A549 (cell line): ENCODE results near the gene MBD2. TPM values are rescaled to one million over a fixed set of nuclear protein-coding genes. Genes with fewer than 3 reads are reported as not detected.

Experiments
- ATAC-seq, 2 experiments: fragments of 200-7000 bp in 1 of 2; fragments of >200 bp in 1 of 2; cut with Nextera tagmentation in 1 of 2; cut with Tn5 transposase in 1 of 2; 3 replicates each; pipeline versions ENCODE4 v1.8.0 to v1.9.1; 2018 to 2020; ENCODE audit warnings: mild to moderate bottlenecking in 1 of 2, moderate library complexity in 1 of 2
- CTCF ChIA-PET: fragments of 300-600 bp; sonication (Branson Sonifier 250); formaldehyde crosslinking; extraction: SDS; loops from one replicate; lab custom pipeline; 2021; ENCODE audit warnings: antibody characterized with exemption, inconsistent platforms; lab: Yijun Ruan, JAX
- POLR2A ChIA-PET: fragments of 350-600 bp; formaldehyde crosslinking; extraction: SDS; loops from one replicate; lab custom pipeline; 2021; ENCODE audit warnings: antibody characterized with exemption, inconsistent platforms; lab: Yijun Ruan, JAX
- DNase-seq, 2 experiments: peaks; one replicate each; pipeline versions ENCODE4 v3.0.0 to v3.0.0-alpha.2; 2011 to 2016; ENCODE audit warnings: low read depth in 1 of 2, low spot score in 1 of 2
- FAIRE-seq: peaks from 2 replicates; lab custom pipeline; 2011; peaks lifted over from hg19 to GRCh38; lab: Jason Lieb, UNC
- H3K27ac ChIP-seq, 2 experiments: fragments of >200 bp; sonication (Bioruptor Twin); formaldehyde crosslinking; 3 replicates each; pipeline ENCODE4 v1.5.1; 2016 to 2017
- H3K4me1 ChIP-seq: fragments of >200 bp; sonication (Bioruptor Twin); formaldehyde crosslinking; 3 replicates; pipeline ENCODE4 v1.6.1; 2016
- H3K4me2 ChIP-seq: fragments of >200 bp; sonication (Bioruptor Twin); formaldehyde crosslinking; 3 replicates; pipeline ENCODE4 v1.6.1; 2016
- H3K4me3 ChIP-seq: fragments of >200 bp; sonication (Bioruptor Twin); formaldehyde crosslinking; 3 replicates; pipeline ENCODE4 v1.5.1; 2016
- H3K9me3 ChIP-seq: fragments of >200 bp; sonication (Bioruptor Twin); formaldehyde crosslinking; 3 replicates; pipeline ENCODE4 v1.6.1; 2016
- BHLHE40 ChIP-seq: IDR thresholded peaks from 2 replicates; pipeline ENCODE4 v1.6.1; 2012; ENCODE audit warnings: low read depth, low read length, inconsistent platforms
- CBX2 ChIP-seq: fragments of 200-600 bp; sonication (generic); IDR thresholded peaks from 2 replicates; pipeline ENCODE4 v1.6.1; 2016; ENCODE audit warnings: low read depth, mild to moderate bottlenecking, borderline replicate concordance
- CBX8 ChIP-seq: fragments of 200-600 bp; sonication (generic); IDR thresholded peaks from 2 replicates; pipeline ENCODE4 v1.6.1; 2016
- CHD4 ChIP-seq: fragments of 200-600 bp; sonication (generic); IDR thresholded peaks from 2 replicates; pipeline ENCODE4 v1.6.1; 2016; ENCODE audit warnings: antibody characterized with exemption, mild to moderate bottlenecking, borderline replicate concordance
- FOSB ChIP-seq: fragments of 250-450 bp; sonication (Bioruptor Pico); IDR thresholded peaks from 2 replicates; pipeline ENCODE4 v1.5.0; 2020; ENCODE audit warnings: mild to moderate bottlenecking, moderate library complexity
- FOSL2 ChIP-seq, 2 experiments: fragments of 450-650 bp in 1 of 2; fragments of >200 bp in 1 of 2; sonication (Bioruptor Twin) in 1 of 2; formaldehyde crosslinking; IDR thresholded peaks; 2 replicates each; pipeline versions ENCODE4 v1.5.0 to v1.6.1; 2016 to 2020; ENCODE audit warnings: mild to moderate bottlenecking in 1 of 2, moderate library complexity in 1 of 2
- FOXS1 ChIP-seq: fragments of 250-450 bp; sonication (Bioruptor Pico); IDR thresholded peaks from 2 replicates; pipeline ENCODE4 v1.5.0; 2020; ENCODE audit warnings: mild to moderate bottlenecking, moderate library complexity
- HDAC2 ChIP-seq: fragments of 200-600 bp; sonication (generic); IDR thresholded peaks from 2 replicates; pipeline ENCODE4 v1.6.1; 2016
- HEYL ChIP-seq: fragments of 250-450 bp; sonication (Bioruptor Pico); IDR thresholded peaks from 2 replicates; pipeline ENCODE4 v1.8.0; 2021; ENCODE audit warnings: mild to moderate bottlenecking, moderate library complexity
- HOXB13 ChIP-seq: fragments of 250-450 bp; sonication (Bioruptor Pico); IDR thresholded peaks from 2 replicates; pipeline ENCODE4 v1.5.0; 2020; ENCODE audit warnings: low read depth, mild to moderate bottlenecking, moderate library complexity
- JUN ChIP-seq, 2 experiments: fragments of >200 bp; sonication (Bioruptor Twin); formaldehyde crosslinking; IDR thresholded peaks; 2 replicates in 1 of 2; 3 replicates in 1 of 2; pipeline ENCODE4 v1.6.1; 2016 to 2017
- JUNB ChIP-seq: fragments of >200 bp; sonication (Bioruptor Twin); formaldehyde crosslinking; IDR thresholded peaks from 2 replicates; pipeline ENCODE4 v1.6.1; 2016
- MAFK ChIP-seq: fragments of 450-650 bp; IDR thresholded peaks from 2 replicates; pipeline ENCODE4 v1.6.1; 2014; ENCODE audit not compliant: partially characterized antibody
- POLR2A ChIP-seq: IDR thresholded peaks from 2 replicates; pipeline ENCODE4 v1.6.1; 2012; ENCODE audit warnings: mild to moderate bottlenecking, low read length
- RAD21 ChIP-seq, 2 experiments: fragments of >200 bp in 1 of 2; sonication (Bioruptor Twin) in 1 of 2; formaldehyde crosslinking in 1 of 2; IDR thresholded peaks in 1 of 2; conservative IDR thresholded peaks in 1 of 2; 2 replicates in 1 of 2; 3 replicates in 1 of 2; pipeline ENCODE4 v1.6.1; 2012 to 2018; ENCODE audit warnings: inconsistent platforms in 1 of 2
- RFX5 ChIP-seq: fragments of 450-650 bp; IDR thresholded peaks from 2 replicates; pipeline ENCODE4 v1.7.1; 2014; ENCODE audit warnings: antibody characterized with exemption, mild to moderate bottlenecking, moderate library complexity
- RNF2 ChIP-seq: fragments of 200-600 bp; sonication (generic); IDR thresholded peaks from 2 replicates; pipeline ENCODE4 v1.6.1; 2016; ENCODE audit warnings: low read depth, mild to moderate bottlenecking, antibody characterized with exemption, moderate library complexity, borderline replicate concordance
- TFCP2L1 ChIP-seq: fragments of 250-450 bp; sonication (Bioruptor Pico); IDR thresholded peaks from 2 replicates; pipeline ENCODE4 v1.5.0; 2021; ENCODE audit warnings: mild to moderate bottlenecking
- TP53 ChIP-seq: fragments of 250-450 bp; sonication (Bioruptor Pico); IDR thresholded peaks from 2 replicates; pipeline ENCODE4 v1.5.0; 2021; ENCODE audit warnings: mild to moderate bottlenecking, moderate library complexity
- ZC3H11A ChIP-seq: fragments of 450-650 bp; IDR thresholded peaks from 2 replicates; pipeline ENCODE4 v1.6.1; 2014; ENCODE audit warnings: antibody characterized with exemption, mild to moderate bottlenecking
- ZFP36 ChIP-seq: fragments of 450-650 bp; IDR thresholded peaks from 2 replicates; pipeline ENCODE4 v1.6.1; 2014; ENCODE audit warnings: borderline replicate concordance; ENCODE audit not compliant: partially characterized antibody
- ZSCAN20 ChIP-seq: fragments of 250-450 bp; sonication (Bioruptor Pico); IDR thresholded peaks from 2 replicates; pipeline ENCODE4 v1.8.0; 2022; ENCODE audit warnings: mild to moderate bottlenecking, moderate library complexity
- WGBS: methylation state at CpG from one replicate; pipeline ENCODE4 v1.1.6; 2017; ENCODE audit errors: missing lambda C conversion rate; 5-methylcytosine and 5-hydroxymethylcytosine counted together
- polyA plus RNA-seq, 4 experiments: library from polyadenylated mRNA; depleted of rRNA in 3 of 4; stranded (reverse); fragments of >200 nt; fragmentation: RNase III in 1 of 4; extraction: RNeasy Plus Mini Kit Qiagen cat#74134 plus additional on column Dnase treatment in 1 of 4; gene quantifications; 2 replicates in 3 of 4; 3 replicates in 1 of 4; pipeline ENCODE4 v1.2.3, GENCODE V29; 2011 to 2017
- TF ChIP-seq, protein P1 (sequence below): fragments of 250-450 bp; sonication (Bioruptor Pico); IDR thresholded peaks from 2 replicates; pipeline ENCODE4 v1.5.0; 2021; ENCODE audit warnings: mild to moderate bottlenecking, moderate library complexity, borderline replicate concordance
- TF ChIP-seq, protein P2 (sequence below): fragments of 250-450 bp; sonication (Bioruptor Pico); IDR thresholded peaks from 2 replicates; pipeline ENCODE4 v1.5.0; 2020; ENCODE audit warnings: low read depth, mild to moderate bottlenecking, moderate library complexity
- TF ChIP-seq, protein P3 (sequence below): fragments of >200 bp; sonication (Bioruptor Twin); formaldehyde crosslinking; IDR thresholded peaks from 2 replicates; pipeline ENCODE4 v1.6.1; 2016
- TF ChIP-seq, protein P4 (sequence below): fragments of >200 bp; sonication (Bioruptor Twin); formaldehyde crosslinking; IDR thresholded peaks from 3 replicates; pipeline ENCODE4 v1.5.1; 2016
- TF ChIP-seq, protein P5 (sequence below): IDR thresholded peaks from 2 replicates; pipeline ENCODE4 v1.6.1; 2012
- TF ChIP-seq, protein P6 (sequence below): fragments of 450-650 bp; IDR thresholded peaks from 2 replicates; pipeline ENCODE4 v1.6.1; 2014; ENCODE audit warnings: antibody characterized with exemption
- TF ChIP-seq, protein P7 (sequence below): fragments of >200 bp; sonication (Bioruptor Twin); formaldehyde crosslinking; IDR thresholded peaks from 3 replicates; pipeline ENCODE4 v1.6.1; 2016

The MBD2 gene
- polyA plus RNA-seq, 2 of the 4 experiments (the other 2 are of a cell fraction): 43.4 to 48.2 TPM

DNA sequence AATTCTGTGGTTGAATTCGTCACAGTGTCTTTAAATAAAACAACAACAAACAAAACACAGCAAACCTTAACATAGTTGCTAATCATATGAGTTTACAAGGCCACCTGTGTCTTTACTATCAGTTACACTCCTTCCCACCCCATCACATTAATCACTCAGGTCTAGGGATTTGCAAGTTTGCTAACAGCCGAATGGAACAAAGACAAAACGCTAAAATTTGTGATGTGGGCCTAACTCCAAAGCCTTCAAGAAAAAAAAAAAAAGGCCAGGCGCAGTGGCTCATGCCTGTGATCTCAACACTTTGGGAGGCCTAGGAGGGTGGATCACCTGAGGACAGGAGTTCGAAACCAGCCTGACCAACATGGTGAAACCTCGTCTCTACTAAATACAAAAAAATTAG, 44.3 kb upstream of the MBD2 start:
- Histone ChIP-seq H3K4me2 (peak overlapping the region; percentile 84), H3K4me3 (peak overlapping the region; percentile 49), H3K4me1 (peaks cover 13% of the 10 kb centered on the region; the same call in 1 of the 3 replicates), H3K27ac (peak overlapping the region; percentile 92 to 99), H3K9me3 (no peaks in the 10 kb centered on the region)
- TF ChIP-seq, protein P1, sequence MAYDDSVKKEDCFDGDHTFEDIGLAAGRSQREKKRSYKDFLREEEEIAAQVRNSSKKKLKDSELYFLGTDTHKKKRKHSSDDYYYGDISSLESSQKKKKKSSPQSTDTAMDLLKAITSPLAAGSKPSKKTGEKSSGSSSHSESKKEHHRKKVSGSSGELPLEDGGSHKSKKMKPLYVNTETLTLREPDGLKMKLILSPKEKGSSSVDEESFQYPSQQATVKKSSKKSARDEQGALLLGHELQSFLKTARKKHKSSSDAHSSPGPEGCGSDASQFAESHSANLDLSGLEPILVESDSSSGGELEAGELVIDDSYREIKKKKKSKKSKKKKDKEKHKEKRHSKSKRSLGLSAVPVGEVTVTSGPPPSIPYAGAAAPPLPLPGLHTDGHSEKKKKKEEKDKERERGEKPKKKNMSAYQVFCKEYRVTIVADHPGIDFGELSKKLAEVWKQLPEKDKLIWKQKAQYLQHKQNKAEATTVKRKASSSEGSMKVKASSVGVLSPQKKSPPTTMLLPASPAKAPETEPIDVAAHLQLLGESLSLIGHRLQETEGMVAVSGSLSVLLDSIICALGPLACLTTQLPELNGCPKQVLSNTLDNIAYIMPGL (CRISPR knock-in tag): no peak
- TF ChIP-seq ZFP36 (no peak), CHD4 (no peak), TP53 (CRISPR knock-in tag) (no peak), HDAC2 (no peak), RFX5 (no peak), TFCP2L1 (no peak), FOSB (CRISPR knock-in tag) (no peak), FOSL2 (IDR thresholded peaks at IDR 0.05) (no peak), FOSL2 (CRISPR knock-in tag; IDR thresholded peaks at IDR 0.05) (no peak), RNF2 (no peak), CBX8 (no peak), HEYL (CRISPR knock-in tag) (no peak), MAFK (no peak), CBX2 (no peak), JUN (IDR thresholded peaks at IDR 0.05) (no peak)
- TF ChIP-seq, protein P2, sequence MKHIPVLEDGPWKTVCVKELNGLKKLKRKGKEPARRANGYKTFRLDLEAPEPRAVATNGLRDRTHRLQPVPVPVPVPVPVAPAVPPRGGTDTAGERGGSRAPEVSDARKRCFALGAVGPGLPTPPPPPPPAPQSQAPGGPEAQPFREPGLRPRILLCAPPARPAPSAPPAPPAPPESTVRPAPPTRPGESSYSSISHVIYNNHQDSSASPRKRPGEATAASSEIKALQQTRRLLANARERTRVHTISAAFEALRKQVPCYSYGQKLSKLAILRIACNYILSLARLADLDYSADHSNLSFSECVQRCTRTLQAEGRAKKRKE: no peak
- TF ChIP-seq, protein P3, sequence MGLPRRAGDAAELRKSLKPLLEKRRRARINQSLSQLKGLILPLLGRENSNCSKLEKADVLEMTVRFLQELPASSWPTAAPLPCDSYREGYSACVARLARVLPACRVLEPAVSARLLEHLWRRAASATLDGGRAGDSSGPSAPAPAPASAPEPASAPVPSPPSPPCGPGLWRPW: no peak
- TF ChIP-seq, protein P4, sequence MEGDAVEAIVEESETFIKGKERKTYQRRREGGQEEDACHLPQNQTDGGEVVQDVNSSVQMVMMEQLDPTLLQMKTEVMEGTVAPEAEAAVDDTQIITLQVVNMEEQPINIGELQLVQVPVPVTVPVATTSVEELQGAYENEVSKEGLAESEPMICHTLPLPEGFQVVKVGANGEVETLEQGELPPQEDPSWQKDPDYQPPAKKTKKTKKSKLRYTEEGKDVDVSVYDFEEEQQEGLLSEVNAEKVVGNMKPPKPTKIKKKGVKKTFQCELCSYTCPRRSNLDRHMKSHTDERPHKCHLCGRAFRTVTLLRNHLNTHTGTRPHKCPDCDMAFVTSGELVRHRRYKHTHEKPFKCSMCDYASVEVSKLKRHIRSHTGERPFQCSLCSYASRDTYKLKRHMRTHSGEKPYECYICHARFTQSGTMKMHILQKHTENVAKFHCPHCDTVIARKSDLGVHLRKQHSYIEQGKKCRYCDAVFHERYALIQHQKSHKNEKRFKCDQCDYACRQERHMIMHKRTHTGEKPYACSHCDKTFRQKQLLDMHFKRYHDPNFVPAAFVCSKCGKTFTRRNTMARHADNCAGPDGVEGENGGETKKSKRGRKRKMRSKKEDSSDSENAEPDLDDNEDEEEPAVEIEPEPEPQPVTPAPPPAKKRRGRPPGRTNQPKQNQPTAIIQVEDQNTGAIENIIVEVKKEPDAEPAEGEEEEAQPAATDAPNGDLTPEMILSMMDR: no peak
- FAIRE-seq: no peak
- no peak for DNase-seq
- ATAC-seq: no peak
- WGBS: 64% methylated on average over 6 of the region's 6 CpGs
- CTCF ChIA-PET: interaction anchor here (1.6 kb wide), 1 partner anchor 44 kb away, joined by 4 read pairs; the partner anchor contains the start of gene MBD2
- POLR2A ChIA-PET: interaction anchor here (0.7 to 2.3 kb wide), 3 partner anchors 40 to 46 kb away, joined by 3 to 14 read pairs (median 12); partner anchors contain the start of gene MBD2

DNA sequence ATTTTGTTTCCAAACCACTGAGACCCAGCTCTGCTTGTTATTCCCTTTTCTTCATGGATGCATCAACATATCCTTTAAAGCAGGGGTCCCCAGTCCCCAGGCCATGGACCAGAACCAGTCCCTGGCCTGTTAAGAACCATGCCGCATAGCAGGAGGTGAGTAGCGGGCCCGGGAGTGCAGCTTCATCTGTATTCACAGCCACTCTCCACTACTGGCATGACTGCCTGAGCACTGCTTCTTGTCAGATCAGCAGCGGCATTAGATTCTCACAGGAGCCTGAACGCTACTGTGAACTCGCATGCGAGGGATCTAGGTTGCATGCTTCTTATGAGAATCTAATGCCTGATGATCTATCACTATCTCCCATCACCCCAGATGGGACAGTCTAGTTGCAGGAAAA, 43.2 kb upstream of the MBD2 start:
- FAIRE-seq (no peak), DNase-seq (no peak), ATAC-seq (no peak)
- Histone ChIP-seq H3K9me3 (no peaks in the 10 kb centered on the region), H3K27ac (no peak overlapping the region), H3K4me1 (peaks cover 13% of the 10 kb centered on the region; the same call in 1 of the 3 replicates), H3K4me3 (no peak overlapping the region), H3K4me2 (no peak overlapping the region)
- POLR2A ChIA-PET: no interaction called here
- 94% methylated on average over 5 of the region's 7 CpGs for WGBS
- CTCF ChIA-PET: interaction anchor here (0.6 to 1.3 kb wide), 2 partner anchors 43 to 73 kb away, joined by 3 read pairs; partner anchors contain the start of gene MBD2
- TF ChIP-seq HOXB13 (CRISPR knock-in tag) (no peak), FOSB (CRISPR knock-in tag) (no peak), BHLHE40 (no peak), ZSCAN20 (CRISPR knock-in tag) (no peak), CBX2 (no peak), HDAC2 (no peak), POLR2A (no peak), RNF2 (no peak), FOXS1 (CRISPR knock-in tag) (no peak), CBX8 (no peak), ZC3H11A (no peak), JUNB (no peak), RAD21 (conservative IDR thresholded peaks at IDR 0.05 in 1 of 2, IDR thresholded peaks at IDR 0.05 in 1 of 2) (no peak)
- TF ChIP-seq, protein P3: no peak
- TF ChIP-seq, protein P5, sequence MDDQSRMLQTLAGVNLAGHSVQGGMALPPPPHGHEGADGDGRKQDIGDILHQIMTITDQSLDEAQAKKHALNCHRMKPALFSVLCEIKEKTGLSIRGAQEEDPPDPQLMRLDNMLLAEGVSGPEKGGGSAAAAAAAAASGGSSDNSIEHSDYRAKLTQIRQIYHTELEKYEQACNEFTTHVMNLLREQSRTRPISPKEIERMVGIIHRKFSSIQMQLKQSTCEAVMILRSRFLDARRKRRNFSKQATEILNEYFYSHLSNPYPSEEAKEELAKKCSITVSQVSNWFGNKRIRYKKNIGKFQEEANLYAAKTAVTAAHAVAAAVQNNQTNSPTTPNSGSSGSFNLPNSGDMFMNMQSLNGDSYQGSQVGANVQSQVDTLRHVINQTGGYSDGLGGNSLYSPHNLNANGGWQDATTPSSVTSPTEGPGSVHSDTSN: no peak
- TF ChIP-seq, protein P6, sequence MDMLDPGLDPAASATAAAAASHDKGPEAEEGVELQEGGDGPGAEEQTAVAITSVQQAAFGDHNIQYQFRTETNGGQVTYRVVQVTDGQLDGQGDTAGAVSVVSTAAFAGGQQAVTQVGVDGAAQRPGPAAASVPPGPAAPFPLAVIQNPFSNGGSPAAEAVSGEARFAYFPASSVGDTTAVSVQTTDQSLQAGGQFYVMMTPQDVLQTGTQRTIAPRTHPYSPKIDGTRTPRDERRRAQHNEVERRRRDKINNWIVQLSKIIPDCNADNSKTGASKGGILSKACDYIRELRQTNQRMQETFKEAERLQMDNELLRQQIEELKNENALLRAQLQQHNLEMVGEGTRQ: no peak
- TF ChIP-seq, protein P7, sequence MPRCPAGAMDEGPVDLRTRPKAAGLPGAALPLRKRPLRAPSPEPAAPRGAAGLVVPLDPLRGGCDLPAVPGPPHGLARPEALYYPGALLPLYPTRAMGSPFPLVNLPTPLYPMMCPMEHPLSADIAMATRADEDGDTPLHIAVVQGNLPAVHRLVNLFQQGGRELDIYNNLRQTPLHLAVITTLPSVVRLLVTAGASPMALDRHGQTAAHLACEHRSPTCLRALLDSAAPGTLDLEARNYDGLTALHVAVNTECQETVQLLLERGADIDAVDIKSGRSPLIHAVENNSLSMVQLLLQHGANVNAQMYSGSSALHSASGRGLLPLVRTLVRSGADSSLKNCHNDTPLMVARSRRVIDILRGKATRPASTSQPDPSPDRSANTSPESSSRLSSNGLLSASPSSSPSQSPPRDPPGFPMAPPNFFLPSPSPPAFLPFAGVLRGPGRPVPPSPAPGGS: no peak
